HG03354 (cell line): ENCODE measurements around the gene ZDHHC8.

Source experiments
- ATAC-seq: cut with Tn5 transposase; IDR thresholded peaks from one replicate; pipeline ENCODE4 v1.9.1; 2021; ENCODE audit warnings: mild to moderate bottlenecking; ENCODE audit not compliant: unreplicated experiment, poor library complexity, severe bottlenecking

The ZDHHC8 gene

GRCh38 chr22:20139391-20140106, 7.9 kb downstream of the ZDHHC8 start:
- no peak for ATAC-seq

GRCh38 chr22:20140107-20140445, 8.5 kb downstream of the ZDHHC8 start:
- ATAC-seq, result no peak

GRCh38 chr22:20140521-20140964, 8.9 kb downstream of the ZDHHC8 start:
- no peak for ATAC-seq

GRCh38 chr22:20141186-20142077, 9.8 kb downstream of the ZDHHC8 start:
- no peak for ATAC-seq

- ATAC-seq, result no peak
Measured at GRCh38 chr22:20142711-20143621, 11.4 kb downstream of the ZDHHC8 start.

- no peak for ATAC-seq
Measured at GRCh38 chr22:20143883-20144665, 12.5 kb downstream of the ZDHHC8 start.

- ATAC-seq, result no peak
Measured at GRCh38 chr22:20145206-20145831, 13.7 kb downstream of the ZDHHC8 start.

GRCh38 chr22:20145832-20146223, 14.2 kb downstream of the ZDHHC8 start:
- ATAC-seq, result no peak

GRCh38 chr22:20146777-20147176, 15.2 kb downstream of the ZDHHC8 start:
- no peak for ATAC-seq

GRCh38 chr22:20147237-20147988, 15.8 kb downstream of the ZDHHC8 start:
- no peak for ATAC-seq

- no peak for ATAC-seq
Measured at GRCh38 chr22:20148414-20148813, 16.8 kb downstream of the ZDHHC8 start.

GRCh38 chr22:20149257-20150250, 17.9 kb downstream of the ZDHHC8 start:
- ATAC-seq, result no peak

GRCh38 chr22:20150381-20151275, 19.0 kb downstream of the ZDHHC8 start, which contains the start of gene CCDC188:
TSS of gene CCDC188 (minus strand) at chr22:20151055. CDS start at chr22:20150986, 69 bp downstream.
- ATAC-seq, result no peak

- ATAC-seq, result no peak
Measured at GRCh38 chr22:20151276-20151588, 19.6 kb downstream of the ZDHHC8 start.

GRCh38 chr22:20152464-20152890, 20.9 kb downstream of the ZDHHC8 start:
- ATAC-seq, result no peak

- no peak for ATAC-seq
Measured at GRCh38 chr22:20153945-20154344, 22.3 kb downstream of the ZDHHC8 start.
